Peyer's patch (tissue), 4 donors: ENCODE results near the gene CALML3.

Experiments
- POLR2A ChIP-seq, 2 donors: fragments of 450-650 bp; IDR thresholded peaks; one replicate each; pipeline ENCODE4 v1.5.1; 2017; ENCODE audit warnings: antibody characterized with exemption in 2 of 2, mild to moderate bottlenecking in 2 of 2, moderate library complexity in 2 of 2
- TF ChIP-seq, protein P1 (sequence below), 6 experiments: fragments of 450-650 bp in 4 of 6; fragments of 200-600 bp in 2 of 6; sonication (generic) in 1 of 6; IDR thresholded peaks; one replicate each; pipeline ENCODE4 v1.5.1; 2017 to 2019; ENCODE audit warnings: antibody characterized with exemption in 6 of 6, mild to moderate bottlenecking in 3 of 6, moderate library complexity in 1 of 6

DNA sequence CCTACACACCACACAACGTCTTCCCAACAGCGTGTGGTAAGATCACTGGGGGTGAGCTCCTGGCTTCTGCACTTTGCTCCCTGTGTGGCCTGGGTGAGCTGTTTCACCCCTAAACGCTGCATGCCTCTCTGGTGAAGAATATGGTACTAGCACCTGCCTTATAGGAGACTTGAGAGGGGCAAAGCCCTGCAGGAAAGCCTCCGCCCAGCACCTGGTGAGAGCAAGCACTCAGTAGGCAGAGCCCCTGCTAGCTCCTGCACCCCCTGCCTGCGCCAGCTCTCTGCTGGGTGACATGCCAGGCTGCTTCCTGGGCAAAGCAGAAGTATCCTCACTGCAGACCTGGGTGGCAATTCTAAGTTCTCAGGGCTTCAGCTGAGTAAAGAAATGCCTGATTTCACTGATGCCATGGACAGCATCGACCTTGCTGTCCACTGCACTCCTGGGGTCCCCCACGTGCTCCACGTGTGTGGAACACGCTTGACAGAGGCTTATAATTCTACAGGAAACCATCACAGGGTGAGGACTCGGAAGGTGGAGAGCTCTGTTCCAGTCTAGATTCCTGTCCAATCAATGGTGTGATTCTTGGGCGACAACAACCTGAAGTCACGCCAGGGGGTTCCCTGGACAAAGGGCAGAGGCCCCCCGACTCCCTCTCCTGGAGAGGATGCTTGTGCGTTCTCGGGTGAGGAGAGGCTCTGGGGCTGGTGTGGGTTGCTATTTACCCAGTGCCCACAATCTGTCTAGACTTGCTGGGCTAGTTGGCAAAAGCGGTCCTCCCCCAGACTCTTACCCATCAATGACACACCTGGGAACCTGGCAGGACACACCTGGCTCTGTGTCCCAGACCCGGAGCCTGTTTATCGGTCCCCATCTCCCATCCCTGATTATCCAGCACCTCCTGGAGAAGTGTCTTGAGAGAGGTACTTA, 20.4 kb upstream of the CALML3 start:
- TF ChIP-seq POLR2A (IDR thresholded peaks at IDR 0.05): no peak
- TF ChIP-seq, protein P1, sequence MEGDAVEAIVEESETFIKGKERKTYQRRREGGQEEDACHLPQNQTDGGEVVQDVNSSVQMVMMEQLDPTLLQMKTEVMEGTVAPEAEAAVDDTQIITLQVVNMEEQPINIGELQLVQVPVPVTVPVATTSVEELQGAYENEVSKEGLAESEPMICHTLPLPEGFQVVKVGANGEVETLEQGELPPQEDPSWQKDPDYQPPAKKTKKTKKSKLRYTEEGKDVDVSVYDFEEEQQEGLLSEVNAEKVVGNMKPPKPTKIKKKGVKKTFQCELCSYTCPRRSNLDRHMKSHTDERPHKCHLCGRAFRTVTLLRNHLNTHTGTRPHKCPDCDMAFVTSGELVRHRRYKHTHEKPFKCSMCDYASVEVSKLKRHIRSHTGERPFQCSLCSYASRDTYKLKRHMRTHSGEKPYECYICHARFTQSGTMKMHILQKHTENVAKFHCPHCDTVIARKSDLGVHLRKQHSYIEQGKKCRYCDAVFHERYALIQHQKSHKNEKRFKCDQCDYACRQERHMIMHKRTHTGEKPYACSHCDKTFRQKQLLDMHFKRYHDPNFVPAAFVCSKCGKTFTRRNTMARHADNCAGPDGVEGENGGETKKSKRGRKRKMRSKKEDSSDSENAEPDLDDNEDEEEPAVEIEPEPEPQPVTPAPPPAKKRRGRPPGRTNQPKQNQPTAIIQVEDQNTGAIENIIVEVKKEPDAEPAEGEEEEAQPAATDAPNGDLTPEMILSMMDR (IDR thresholded peaks at IDR 0.05): no peak
